GM08714 (cell line): Measurements from ENCODE around the gene FCHO1.

Source experiments
- H3K4me3 ChIP-seq: fragments of 200-500 bp; sonication (Bioruptor generic); 2 replicates; pipeline ENCODE4 v1.5.1; 2014; ENCODE audit warnings: mild to moderate bottlenecking, low read length, inconsistent platforms
- ZNF274 ChIP-seq: IDR thresholded peaks from 2 replicates; pipeline ENCODE4 v1.6.1; 2012; ENCODE audit warnings: mild to moderate bottlenecking, low read depth, low read length

FCHO1 gene

DNA sequence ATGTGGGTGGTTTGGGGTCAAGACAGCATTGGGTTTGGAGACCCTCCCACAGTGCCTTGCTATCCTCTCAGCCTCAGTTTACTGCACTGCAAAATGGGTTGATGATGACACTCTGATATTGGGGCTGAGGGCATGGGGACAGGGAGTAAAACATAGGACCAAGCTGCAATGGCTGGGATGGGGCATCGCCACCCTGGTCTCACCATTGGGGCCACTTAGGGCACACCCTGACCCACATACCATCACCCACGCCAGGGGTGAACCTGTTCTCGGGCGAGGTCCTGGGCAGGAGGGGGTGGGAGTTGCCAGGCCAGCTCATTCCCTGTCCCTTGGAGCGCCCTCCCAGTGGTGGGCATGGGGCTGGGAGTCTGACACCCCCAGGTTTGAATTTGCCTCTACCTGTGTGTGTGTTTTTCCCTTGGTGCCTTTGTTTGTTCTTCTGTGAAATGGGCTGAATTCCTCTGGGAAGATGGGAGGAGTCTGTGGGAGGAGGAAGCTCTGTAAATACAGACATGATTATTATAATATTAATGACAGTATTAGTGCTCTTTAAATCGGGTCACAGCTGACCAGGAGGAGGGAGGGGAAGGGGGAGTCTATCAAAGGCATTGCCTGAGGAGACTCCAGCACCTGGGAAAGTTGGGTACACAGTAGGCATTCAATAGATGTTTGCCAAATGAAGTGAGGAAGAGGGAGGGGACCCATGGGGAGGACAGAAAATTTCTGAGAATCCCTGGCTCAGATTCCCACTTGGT, 2.2 kb upstream of the FCHO1 start:
- TF ChIP-seq ZNF274, result no peak
- H3K4me3 ChIP-seq, result no peak overlapping the region

DNA sequence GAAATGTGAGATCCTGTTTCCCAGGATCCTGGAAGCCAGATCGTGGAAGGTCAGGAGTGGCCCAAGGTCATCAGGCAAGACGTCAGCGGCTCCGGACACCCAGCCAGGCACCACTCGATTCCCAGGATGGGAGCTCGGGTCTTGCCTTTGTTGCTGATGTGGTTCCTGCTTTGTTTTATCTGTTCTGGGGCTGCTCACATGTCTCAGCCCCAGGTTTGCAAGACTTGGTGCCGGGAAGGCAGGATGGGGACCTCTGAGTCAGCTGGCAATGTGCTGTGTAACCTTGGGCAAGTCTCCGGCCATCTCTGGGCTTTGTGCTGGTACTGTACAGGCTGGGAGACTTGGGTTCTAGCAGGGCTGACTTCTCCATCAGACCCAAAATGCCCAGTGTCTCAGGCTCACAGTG, 1.4 kb upstream of the FCHO1 start:
- H3K4me3 ChIP-seq, result no peak overlapping the region; the same call in 1 of the 2 replicates

DNA sequence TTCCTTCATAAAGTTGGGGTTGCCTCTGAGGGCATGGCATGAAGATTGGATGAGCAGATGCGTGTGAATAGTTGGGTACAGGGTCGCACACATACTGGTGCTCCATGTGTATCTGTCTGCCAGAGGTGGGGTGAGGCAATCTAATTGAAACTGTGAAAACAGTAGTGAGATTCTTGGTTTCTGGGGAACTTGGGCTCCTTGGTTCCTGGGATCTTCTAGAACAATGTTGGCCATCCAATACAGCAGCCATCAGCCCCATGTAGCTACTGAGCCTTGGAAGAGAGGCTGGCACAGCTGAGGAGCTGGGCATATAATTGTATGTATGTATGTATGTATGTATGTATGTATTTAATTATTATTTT, 616 bp downstream of the FCHO1 start:
- peak overlapping the region; percentile 66; the same call in 1 of the 2 replicates for H3K4me3 ChIP-seq
- no peak for TF ChIP-seq ZNF274

More for the DNA sequence above, 1.4 kb upstream of the FCHO1 start:
- no peak for TF ChIP-seq ZNF274

DNA sequence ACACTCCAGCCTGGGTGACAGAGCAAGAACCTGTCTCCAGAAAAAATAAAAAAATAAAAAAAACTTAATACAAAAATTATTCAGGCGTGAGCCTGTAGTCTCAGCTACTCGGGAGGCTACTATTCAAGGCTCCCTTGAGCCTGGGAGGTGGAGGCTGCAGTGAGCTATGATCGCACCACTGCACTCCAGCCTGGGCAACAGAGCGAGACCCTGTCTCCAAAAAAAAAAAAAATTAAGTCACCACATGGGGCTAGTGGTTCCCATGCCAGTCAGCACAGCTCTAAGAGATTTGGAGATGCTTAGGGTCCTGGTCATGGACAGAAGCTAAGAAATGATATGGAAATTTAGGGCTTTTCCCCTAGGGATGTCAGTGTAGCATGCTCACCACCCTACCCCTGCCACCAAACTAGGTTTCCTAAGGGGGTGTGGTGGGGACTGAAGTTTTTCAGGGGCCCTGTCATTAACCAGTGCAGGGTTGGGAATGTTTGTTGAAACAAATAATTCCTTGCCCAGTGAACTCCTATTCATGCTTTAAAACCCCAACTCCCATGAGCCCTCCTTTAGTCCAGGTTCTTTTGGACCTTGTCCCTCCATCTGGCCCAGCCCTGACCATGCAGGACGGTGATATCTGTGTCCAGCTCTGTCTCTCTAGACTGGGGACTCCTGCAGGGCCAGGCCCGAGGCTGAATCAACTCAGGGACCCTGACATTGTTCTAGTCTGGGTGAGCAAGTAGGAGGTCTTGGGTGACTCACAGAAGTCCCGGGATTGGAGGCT, 1.8 kb downstream of the FCHO1 start:
- H3K4me3 ChIP-seq, result no peak overlapping the region
- no peak for TF ChIP-seq ZNF274

DNA sequence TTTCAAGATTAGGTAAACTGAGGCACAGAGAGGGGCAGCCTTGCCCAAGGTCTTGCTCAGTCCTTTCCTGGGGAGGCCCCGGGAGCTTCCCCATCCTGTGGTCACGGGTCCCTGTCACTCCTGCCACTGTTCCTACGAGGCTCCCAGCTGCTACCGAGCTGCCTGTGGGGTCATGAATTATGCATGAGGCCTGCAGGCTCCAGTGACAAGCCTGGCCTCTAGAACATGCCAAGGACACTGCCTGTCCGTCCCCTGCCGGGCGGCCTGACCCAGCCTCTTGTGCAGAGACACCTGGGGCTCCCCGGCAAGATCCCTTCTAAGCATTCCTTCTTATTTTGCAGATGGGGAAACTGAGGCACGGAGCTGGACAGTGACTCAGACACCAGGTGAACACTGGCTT, 2.7 kb downstream of the FCHO1 start:
- TF ChIP-seq ZNF274, result no peak
- H3K4me3 ChIP-seq, result no peak overlapping the region

DNA sequence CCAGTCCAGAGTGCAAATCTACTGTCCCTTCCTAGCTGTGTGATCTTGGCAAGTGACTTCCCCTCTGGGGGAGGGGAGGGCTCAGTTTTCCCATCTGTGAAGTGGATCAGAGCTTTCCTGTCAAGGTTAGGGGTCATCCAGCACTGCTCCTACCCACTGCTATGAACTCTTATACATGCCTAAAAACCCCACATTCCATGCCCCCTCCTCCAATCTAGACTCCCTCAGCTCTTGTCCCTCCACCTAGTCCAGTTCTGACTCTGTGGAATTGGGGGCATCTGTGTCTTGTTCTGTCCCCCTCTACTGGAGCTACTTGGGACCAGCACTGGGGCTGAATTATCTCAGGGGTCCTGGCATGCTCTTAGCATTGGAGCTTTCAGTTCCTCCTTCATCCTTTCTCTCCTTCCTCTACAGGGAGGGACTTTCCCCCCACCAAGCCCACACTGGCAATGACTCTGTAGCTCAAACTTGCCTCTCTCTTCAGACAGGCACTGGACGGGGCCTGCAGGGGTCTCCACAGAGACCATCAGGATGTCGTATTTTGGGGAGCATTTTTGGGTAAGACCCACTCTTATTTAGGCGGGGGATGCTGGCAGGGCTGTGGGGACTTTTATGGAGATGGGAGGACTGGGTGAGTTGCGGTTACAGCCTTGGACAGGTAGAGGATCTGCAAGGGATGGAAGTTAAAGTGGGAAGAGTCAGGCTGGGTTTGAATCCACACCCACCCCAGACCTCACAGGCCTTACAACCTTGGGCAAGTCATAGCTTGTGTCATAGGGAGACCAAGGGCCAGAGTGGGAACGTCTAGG, 3.6 kb downstream of the FCHO1 start:
- no peak overlapping the region; the same call in 1 of the 2 replicates for H3K4me3 ChIP-seq
- no peak for TF ChIP-seq ZNF274

DNA sequence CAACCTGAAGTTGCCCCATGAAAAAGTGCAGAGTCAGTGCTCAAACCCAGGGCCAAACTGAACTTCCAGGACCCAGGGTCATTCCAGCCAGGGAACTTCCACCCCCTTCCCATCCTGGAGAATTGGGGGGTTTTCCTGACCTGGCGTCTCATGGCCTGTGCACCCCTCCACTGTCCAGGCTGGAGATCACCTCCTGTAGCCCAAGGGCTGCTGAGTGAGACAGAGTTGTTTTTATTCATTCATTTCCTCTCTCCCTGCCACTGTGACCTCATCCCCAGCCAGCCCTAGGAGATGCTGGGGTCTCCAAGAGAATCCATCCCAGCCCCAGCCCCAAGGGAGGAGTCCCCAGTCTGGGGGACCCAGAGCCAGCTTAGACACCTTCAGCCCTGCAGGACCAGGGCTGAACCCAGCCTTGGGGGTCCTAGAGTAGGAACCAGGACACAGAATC, 4.2 kb downstream of the FCHO1 start:
- no peak for TF ChIP-seq ZNF274

DNA sequence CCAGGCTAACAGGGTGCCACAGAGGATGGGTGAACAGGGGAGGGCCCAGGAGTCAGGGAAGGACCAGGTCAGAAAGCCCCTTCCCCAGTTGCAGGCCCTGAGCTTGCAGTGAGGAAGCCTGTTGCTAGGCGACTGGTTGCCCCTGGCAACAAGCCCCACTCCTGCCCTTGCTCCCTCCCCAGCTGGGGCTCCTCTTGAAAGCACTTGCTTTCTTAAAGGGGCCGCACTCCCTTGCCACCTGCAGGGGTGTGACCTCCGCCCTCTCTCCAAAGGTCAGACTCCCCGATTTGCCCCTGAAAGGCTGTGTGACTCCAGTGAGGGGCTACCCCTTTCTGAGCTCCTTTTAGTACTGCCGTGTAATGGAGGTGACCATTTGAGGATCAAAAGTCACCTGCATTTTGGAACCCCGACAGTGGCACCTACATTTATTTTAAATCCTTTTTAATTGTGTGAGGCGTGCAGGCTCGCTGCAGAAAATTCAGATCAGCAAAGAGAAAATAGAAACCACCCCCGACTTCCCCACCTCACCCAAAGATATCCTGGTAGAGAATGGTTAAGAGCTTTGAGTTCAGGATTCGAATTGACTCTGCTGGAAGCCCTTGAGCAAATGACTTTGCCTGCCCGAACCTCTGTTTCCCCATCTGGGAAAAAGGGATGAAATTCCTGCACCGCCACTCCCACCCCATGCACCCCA, 4.8 kb downstream of the FCHO1 start:
- H3K4me3 ChIP-seq, result no peak overlapping the region
- TF ChIP-seq ZNF274, result no peak

More for the DNA sequence above, 4.2 kb downstream of the FCHO1 start:
- H3K4me3 ChIP-seq, result no peak overlapping the region; the same call in 1 of the 2 replicates

DNA sequence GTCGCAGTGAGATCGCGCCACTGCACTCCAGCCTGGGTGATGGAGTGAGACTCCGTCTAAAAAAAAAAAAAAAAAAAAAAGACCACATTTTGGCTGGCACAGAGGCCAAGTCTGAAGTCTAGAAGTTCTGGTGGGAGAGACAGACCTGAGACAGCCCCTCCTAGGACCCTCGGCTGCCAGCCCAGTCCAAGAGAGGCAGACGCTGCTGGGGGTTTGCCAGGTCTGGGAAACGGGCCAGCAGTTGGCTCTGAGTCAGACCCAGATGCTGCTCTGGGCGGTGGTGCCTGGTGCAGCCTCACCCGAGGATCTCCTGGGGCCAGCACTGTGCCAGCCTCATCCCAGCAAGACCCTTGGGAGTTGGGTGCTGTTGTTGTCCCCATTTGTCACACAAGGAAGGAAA, 5.8 kb downstream of the FCHO1 start:
- no peak overlapping the region for H3K4me3 ChIP-seq
- TF ChIP-seq ZNF274, result no peak

DNA sequence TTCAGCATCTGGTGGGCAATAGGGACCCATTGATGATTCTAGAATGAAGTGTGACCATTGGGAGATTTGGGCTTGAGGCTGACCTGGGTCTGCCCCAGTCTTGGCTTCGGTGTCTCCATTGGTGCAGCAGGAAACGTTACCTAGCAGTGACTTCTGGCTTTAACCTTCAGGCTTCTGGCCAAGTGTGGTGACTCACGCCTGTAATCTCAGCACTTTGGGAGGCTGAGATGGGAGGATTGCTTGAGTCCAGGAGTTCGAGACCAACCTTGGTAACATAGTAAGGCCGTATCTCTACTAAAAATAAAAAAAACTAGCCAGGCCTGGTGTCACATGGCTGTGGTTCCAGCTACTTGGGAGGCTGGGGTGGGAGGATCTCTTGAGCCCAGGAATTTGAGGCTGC, 7.2 kb downstream of the FCHO1 start:
- TF ChIP-seq ZNF274, result no peak
- H3K4me3 ChIP-seq, result no peak overlapping the region

DNA sequence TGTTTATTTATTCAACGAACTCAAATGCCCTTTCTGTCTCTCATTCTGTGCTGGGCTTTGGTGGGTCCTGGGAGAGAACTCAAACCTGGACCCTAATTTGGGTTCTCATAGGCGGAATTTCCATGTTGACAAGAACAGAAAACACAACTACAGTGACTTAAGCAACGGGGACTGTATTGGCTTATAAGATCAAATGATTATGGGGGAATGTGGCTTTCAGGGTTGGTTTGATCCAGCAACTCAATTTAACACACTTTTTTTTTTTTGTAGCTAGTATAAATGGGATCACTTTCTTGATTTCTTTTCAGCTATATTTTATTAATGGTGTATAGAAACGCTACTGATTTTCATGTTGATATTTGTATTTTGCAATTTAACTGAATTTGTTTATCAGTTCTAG, 9.9 kb downstream of the FCHO1 start:
- no peak overlapping the region for H3K4me3 ChIP-seq
- TF ChIP-seq ZNF274, result no peak

DNA sequence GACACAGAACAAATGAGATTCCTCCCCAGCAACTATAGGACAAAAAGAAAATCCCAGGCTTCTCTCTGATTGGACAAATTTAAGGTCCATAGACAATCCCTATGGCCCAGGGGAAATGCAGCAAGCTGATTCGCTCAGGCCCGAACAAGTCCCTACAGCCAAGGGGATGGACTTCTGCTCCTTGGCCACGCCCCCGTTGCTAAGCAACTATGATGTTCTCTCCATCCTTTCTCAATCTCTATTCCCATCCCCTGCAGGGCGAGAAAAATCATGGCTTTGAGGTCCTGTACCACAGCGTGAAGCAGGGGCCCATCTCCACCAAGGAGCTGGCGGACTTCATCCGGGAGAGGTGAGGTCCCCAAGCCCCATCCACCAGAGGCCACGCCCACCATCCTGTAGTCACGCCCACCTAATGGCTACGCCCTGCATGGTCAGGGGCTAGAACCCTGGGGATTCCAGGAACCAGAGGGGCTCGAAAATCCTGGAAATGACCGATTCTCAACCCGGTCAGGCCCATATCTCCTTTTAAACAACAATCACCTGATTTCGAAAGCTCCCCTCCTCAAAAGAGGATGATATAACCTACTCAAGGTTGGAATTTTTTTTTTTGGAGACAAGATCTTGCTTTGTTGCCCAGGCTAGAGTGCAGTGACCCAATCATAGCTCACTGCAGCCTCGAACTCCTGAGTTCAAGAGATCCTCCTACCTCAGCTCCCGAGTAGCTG, 11.4 kb downstream of the FCHO1 start:
- TF ChIP-seq ZNF274, result no peak
- H3K4me3 ChIP-seq, result no peak overlapping the region

DNA sequence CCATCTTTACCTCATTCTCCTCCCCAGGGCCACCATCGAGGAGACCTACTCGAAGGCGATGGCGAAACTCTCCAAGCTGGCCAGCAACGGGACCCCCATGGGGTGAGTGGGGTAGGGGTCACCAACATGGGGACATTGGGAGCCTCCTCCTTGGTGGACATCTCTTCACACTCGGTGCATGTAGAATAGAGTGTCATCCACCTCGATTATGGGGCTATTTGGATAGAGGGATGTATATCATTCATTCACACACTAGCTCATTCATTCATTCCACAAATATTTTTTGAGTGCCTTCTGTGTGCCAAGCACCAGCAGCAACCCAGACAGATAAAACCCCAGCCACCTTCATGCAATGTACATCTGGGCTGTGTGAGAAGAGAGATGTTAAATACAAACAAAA, 13.1 kb downstream of the FCHO1 start:
- no peak overlapping the region for H3K4me3 ChIP-seq
- TF ChIP-seq ZNF274, result no peak
